K562 (cell line): ENCODE results near the gene PYM1. TPM values are rescaled to one million over a fixed set of nuclear protein-coding genes. Genes with fewer than 3 reads are reported as not detected.
A peak's percentile ranks its signal among the peaks of the same experiment; 100 is the strongest.

Experiments
- CREM ChIP-seq: IDR thresholded peaks from 2 replicates; pipeline ENCODE4 v1.6.1; 2014; ENCODE audit warnings: antibody characterized with exemption, low read depth
- EZH2 ChIP-seq: IDR thresholded peaks from 2 replicates; pipeline ENCODE4 v1.6.1; 2012; ENCODE audit warnings: low read depth, mild to moderate bottlenecking, inconsistent platforms, low read length, borderline replicate concordance
- GATA2 ChIP-seq: sonication (generic); formaldehyde crosslinking; IDR thresholded peaks from 2 replicates; pipeline ENCODE4 v1.4.0; 2020; ENCODE audit warnings: mild to moderate bottlenecking, missing genetic modification reagents
- KAT2B ChIP-seq: IDR thresholded peaks from one replicate; pipeline ENCODE4 v1.6.1; 2012; ENCODE audit warnings: low read depth, mild to moderate bottlenecking, control low read depth, inconsistent platforms, low read length, moderate library complexity
- LARP7 ChIP-seq: fragments of 450-650 bp; IDR thresholded peaks from 2 replicates; pipeline ENCODE4 v1.6.1; 2016
- MITF ChIP-seq: IDR thresholded peaks from 2 replicates; pipeline ENCODE4 v1.6.1; 2014; ENCODE audit warnings: antibody characterized with exemption
- NFE2 ChIP-seq: IDR thresholded peaks from 2 replicates; pipeline ENCODE4 v1.6.1; 2014; ENCODE audit warnings: antibody characterized with exemption, low read depth
- NR4A1 ChIP-seq, 2 experiments: fragments of 250-450 bp in 1 of 2; fragments of 450-650 bp in 1 of 2; sonication (Bioruptor Pico) in 1 of 2; IDR thresholded peaks; 2 replicates each; pipeline versions ENCODE4 v1.4.0 to v1.6.1; 2016 to 2020; ENCODE audit warnings: mild to moderate bottlenecking in 2 of 2, missing compliant biosample characterization in 1 of 2, missing genetic modification characterization in 1 of 2, moderate library complexity in 1 of 2
- PHF21A ChIP-seq: fragments of 450-650 bp; IDR thresholded peaks from 2 replicates; pipeline ENCODE4 v1.6.1; 2017; ENCODE audit warnings: low read depth, borderline replicate concordance
- RBFOX2 ChIP-seq: fragments of 200-400 bp; formaldehyde crosslinking; IDR thresholded peaks from 2 replicates; pipeline ENCODE4 v1.6.1; 2017; ENCODE audit warnings: low read depth, mild to moderate bottlenecking, low read length, moderate library complexity
- TRIM28 ChIP-seq: fragments of 450-650 bp; IDR thresholded peaks from 2 replicates; pipeline ENCODE4 v1.6.1; 2017
- ZNF408 ChIP-seq: fragments of 250-450 bp; sonication (Bioruptor Pico); IDR thresholded peaks from 2 replicates; pipeline ENCODE4 v1.4.0; 2020; ENCODE audit warnings: low read depth, mild to moderate bottlenecking, moderate library complexity
- polyA plus RNA-seq, 8 experiments: library from polyadenylated mRNA; depleted of rRNA in 4 of 8; stranded (reverse) in 5 of 8; unstranded in 3 of 8; fragments of >200 nt; fragmentation: Nextera tagmentation in 2 of 8; fragmentation: Illumina TruSeq in 1 of 8; extraction: Ambion mirVana in 2 of 8; extraction: Trizol in 1 of 8; gene quantifications; 2 replicates each; pipeline versions ENCODE4 v1.2.1 to v1.2.3, GENCODE V29; 2011 to 2014; ENCODE audit warnings: inconsistent platforms in 1 of 8, missing spikeins in 1 of 8
- total RNA-seq, 7 experiments: library from RNA; depleted of rRNA in 6 of 7; stranded (reverse); fragments of >200 nt in 6 of 7; fragmentation: Illumina TruSeq in 2 of 7; extraction: Trizol in 2 of 7; gene quantifications; 2 replicates each; pipeline versions ENCODE4 v1.2.1 to v1.2.3, GENCODE V29; 2011 to 2021; ENCODE audit warnings: low replicate concordance in 1 of 7
- TF ChIP-seq, protein P1 (sequence below): sonication (generic); formaldehyde crosslinking; IDR thresholded peaks from 2 replicates; pipeline ENCODE4 v1.8.0; 2023; ENCODE audit warnings: mild to moderate bottlenecking, missing genetic modification reagents
- TF ChIP-seq, protein P2 (sequence below), 2 experiments: IDR thresholded peaks in 1 of 2; conservative IDR thresholded peaks in 1 of 2; 2 replicates each; pipeline ENCODE4 v1.6.1; 2016; ENCODE audit warnings: low read depth in 2 of 2, mild to moderate bottlenecking in 1 of 2, missing compliant biosample characterization in 1 of 2, missing genetic modification characterization in 1 of 2, moderate library complexity in 1 of 2
- TF ChIP-seq, protein P3 (sequence below): fragments of 450-650 bp; IDR thresholded peaks from 2 replicates; pipeline ENCODE4 v1.7.1; 2018; ENCODE audit warnings: mild to moderate bottlenecking, low read depth; ENCODE audit not compliant: partially characterized antibody

PYM1 gene
- total and polyA plus RNA-seq, 9 of the 15 experiments (the other 6 are each of a cell fraction or from before 2014, with no cell fraction given), result 29.0 to 51.3 (median 34.1) TPM

DNA sequence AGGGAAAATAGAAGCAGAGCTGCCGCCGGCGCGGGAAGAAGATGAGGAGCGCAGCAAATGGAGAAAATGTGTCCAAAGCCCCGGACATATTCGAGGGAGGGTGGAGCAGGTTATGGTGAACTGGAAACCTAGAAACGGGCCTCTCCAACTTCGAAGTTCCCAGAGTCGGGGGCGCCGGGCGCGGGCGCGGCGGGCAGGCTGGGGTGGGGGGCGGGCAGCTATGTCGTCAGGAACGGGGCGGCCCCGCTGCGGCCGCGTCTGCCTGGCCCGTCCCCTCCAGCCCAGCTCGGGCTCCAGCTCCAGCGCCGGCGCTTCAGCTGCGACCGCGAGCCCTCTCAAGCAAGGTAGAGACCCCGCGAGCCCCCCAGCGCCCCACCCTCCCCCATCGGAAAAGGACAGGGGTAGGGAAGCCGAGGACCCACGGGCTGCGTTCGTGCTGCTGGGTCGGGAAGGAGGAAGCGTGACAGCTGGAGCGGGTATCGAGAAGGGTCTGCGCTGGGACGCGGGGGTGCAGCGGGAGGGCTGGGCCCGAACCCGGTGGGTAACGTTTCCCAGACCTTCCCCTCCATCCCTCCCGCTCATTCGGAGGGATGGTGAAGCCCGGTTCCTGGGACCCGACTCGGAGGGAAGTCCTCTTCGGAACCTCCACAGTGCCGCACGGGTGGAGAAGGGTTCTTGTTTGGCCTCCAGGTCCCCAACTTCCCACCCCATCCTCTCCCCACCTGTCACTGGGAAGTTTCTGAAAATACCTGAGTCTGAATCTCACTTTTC lies 4.3 kb upstream of the PYM1 start (continued):
- TF ChIP-seq, protein P1, sequence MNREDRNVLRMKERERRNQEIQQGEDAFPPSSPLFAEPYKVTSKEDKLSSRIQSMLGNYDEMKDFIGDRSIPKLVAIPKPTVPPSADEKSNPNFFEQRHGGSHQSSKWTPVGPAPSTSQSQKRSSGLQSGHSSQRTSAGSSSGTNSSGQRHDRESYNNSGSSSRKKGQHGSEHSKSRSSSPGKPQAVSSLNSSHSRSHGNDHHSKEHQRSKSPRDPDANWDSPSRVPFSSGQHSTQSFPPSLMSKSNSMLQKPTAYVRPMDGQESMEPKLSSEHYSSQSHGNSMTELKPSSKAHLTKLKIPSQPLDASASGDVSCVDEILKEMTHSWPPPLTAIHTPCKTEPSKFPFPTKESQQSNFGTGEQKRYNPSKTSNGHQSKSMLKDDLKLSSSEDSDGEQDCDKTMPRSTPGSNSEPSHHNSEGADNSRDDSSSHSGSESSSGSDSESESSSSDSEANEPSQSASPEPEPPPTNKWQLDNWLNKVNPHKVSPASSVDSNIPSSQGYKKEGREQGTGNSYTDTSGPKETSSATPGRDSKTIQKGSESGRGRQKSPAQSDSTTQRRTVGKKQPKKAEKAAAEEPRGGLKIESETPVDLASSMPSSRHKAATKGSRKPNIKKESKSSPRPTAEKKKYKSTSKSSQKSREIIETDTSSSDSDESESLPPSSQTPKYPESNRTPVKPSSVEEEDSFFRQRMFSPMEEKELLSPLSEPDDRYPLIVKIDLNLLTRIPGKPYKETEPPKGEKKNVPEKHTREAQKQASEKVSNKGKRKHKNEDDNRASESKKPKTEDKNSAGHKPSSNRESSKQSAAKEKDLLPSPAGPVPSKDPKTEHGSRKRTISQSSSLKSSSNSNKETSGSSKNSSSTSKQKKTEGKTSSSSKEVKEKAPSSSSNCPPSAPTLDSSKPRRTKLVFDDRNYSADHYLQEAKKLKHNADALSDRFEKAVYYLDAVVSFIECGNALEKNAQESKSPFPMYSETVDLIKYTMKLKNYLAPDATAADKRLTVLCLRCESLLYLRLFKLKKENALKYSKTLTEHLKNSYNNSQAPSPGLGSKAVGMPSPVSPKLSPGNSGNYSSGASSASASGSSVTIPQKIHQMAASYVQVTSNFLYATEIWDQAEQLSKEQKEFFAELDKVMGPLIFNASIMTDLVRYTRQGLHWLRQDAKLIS (CRISPR knock-in tag), result 0 out of 2 replicates have a peak, but pooled peaks have one; percentile 23
- TF ChIP-seq, protein P2, sequence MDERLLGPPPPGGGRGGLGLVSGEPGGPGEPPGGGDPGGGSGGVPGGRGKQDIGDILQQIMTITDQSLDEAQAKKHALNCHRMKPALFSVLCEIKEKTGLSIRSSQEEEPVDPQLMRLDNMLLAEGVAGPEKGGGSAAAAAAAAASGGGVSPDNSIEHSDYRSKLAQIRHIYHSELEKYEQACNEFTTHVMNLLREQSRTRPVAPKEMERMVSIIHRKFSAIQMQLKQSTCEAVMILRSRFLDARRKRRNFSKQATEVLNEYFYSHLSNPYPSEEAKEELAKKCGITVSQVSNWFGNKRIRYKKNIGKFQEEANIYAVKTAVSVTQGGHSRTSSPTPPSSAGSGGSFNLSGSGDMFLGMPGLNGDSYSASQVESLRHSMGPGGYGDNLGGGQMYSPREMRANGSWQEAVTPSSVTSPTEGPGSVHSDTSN (CRISPR knock-in tag; IDR thresholded peaks at IDR 0.05; ENCODE audit: low read depth), result no peak
- TF ChIP-seq, protein P2 (tag; conservative IDR thresholded peaks at IDR 0.05; ENCODE audit: low read depth), result no peak
- TF ChIP-seq CREM (peak; percentile 45), PHF21A (no peak), KAT2B (no peak), MITF (no peak), NR4A1 (CRISPR knock-in tag; IDR thresholded peaks at IDR 0.05) (no peak), NR4A1 (tag; IDR thresholded peaks at IDR 0.05) (no peak), LARP7 (no peak), GATA2 (CRISPR knock-in tag) (no peak), NFE2 (no peak), TRIM28 (no peak), ZNF408 (no peak), EZH2 (no peak), RBFOX2 (peak; percentile 41; the same call in 1 of the 2 replicates)
- TF ChIP-seq, protein P3, sequence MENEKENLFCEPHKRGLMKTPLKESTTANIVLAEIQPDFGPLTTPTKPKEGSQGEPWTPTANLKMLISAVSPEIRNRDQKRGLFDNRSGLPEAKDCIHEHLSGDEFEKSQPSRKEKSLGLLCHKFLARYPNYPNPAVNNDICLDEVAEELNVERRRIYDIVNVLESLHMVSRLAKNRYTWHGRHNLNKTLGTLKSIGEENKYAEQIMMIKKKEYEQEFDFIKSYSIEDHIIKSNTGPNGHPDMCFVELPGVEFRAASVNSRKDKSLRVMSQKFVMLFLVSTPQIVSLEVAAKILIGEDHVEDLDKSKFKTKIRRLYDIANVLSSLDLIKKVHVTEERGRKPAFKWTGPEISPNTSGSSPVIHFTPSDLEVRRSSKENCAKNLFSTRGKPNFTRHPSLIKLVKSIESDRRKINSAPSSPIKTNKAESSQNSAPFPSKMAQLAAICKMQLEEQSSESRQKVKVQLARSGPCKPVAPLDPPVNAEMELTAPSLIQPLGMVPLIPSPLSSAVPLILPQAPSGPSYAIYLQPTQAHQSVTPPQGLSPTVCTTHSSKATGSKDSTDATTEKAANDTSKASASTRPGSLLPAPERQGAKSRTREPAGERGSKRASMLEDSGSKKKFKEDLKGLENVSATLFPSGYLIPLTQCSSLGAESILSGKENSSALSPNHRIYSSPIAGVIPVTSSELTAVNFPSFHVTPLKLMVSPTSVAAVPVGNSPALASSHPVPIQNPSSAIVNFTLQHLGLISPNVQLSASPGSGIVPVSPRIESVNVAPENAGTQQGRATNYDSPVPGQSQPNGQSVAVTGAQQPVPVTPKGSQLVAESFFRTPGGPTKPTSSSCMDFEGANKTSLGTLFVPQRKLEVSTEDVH, result no peak
